Memory B cell (primary cell): Measurements from ENCODE around the gene NAALADL2.
"Not testable (repeated sequence)": the region's sequence is repeated elsewhere in the genome, so short reads cannot be mapped to it uniquely, and the experiment has no call there.

Experiments used
- ATAC-seq: fragments of 150-1000 bp; cut with Tn5 transposase; 2 replicates; pipeline ENCODE4 v1.10.0; 2021; ENCODE audit warnings: low read depth, mild to moderate bottlenecking, moderate library complexity
- DNase-seq, 2 donors: peaks; one replicate each; pipeline ENCODE4 v3.0.0; 2022; ENCODE audit warnings: low spot score in 2 of 2
- H3K27ac Mint-ChIP-seq: one replicate; pipeline ENCODE4 v1.8.0; 2022; ENCODE audit warnings: mild to moderate bottlenecking, moderate library complexity, mixed read lengths
- H3K27me3 Mint-ChIP-seq: one replicate; pipeline ENCODE4 v1.8.0; 2022; ENCODE audit warnings: mixed read lengths
- H3K36me3 Mint-ChIP-seq: one replicate; pipeline ENCODE4 v1.8.0; 2022; ENCODE audit warnings: mild to moderate bottlenecking, mixed read lengths
- H3K4me1 Mint-ChIP-seq: one replicate; pipeline ENCODE4 v1.8.0; 2022; ENCODE audit warnings: mixed read lengths
- H3K4me3 Mint-ChIP-seq: one replicate; pipeline ENCODE4 v1.8.0; 2022; ENCODE audit warnings: mild to moderate bottlenecking, moderate library complexity, mixed read lengths
- H3K9me3 Mint-ChIP-seq: one replicate; pipeline ENCODE4 v1.8.0; 2022; ENCODE audit warnings: mixed read lengths

The NAALADL2 gene

DNA sequence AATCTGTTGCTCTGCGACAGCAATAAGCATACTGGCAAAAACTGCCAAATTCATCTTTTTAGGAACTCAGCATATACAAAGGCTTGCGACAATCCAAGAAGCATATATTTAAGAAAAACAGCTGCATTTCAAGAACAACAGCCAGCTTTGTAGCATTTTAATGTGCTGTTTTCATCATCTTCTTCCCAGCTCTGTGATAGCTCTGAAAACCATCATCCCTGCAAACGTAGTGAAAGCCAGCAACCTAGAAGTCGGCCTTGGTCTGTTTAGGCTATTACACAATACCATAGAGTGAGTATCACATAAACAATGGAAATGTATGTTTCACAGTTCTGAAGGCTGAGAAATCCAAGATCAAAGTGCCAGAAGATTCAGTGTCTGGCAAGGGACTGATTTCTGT, 187.5 kb downstream of the NAALADL2 start:
- H3K9me3 Mint-ChIP-seq, result peaks cover 6% of the 10 kb centered on the region
- H3K27ac Mint-ChIP-seq, result no peak overlapping the region
- no peaks in the 10 kb centered on the region for H3K27me3 Mint-ChIP-seq
- no peak for ATAC-seq
- no peak for DNase-seq
- H3K4me3 Mint-ChIP-seq, result no peak overlapping the region
- no peaks in the 10 kb centered on the region for H3K4me1 Mint-ChIP-seq
- H3K36me3 Mint-ChIP-seq, result no peaks in the 10 kb centered on the region

DNA sequence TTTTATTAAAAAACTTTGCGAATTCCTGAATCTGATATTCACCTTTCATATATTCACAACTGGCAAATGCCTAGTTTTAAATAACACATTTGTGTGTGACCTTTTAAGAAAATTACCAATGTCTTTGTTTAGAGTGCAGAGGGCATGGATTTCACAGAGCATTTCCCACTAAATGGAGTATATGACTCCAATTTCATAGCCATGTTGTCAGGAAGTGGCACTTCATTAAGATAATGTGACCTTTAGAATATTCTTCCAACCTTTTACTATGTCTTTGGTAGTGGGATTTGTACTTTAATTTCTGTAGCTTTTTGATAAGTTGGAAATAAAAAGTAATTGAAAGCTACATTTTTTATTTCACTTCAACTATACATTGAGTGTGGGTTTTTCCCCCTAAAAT, 188.7 kb downstream of the NAALADL2 start:
- ATAC-seq (no peak), DNase-seq (no peak)
- H3K27me3 Mint-ChIP-seq, result no peaks in the 10 kb centered on the region
- H3K36me3 Mint-ChIP-seq, result no peaks in the 10 kb centered on the region
- H3K27ac Mint-ChIP-seq, result no peak overlapping the region
- H3K4me1 Mint-ChIP-seq, result no peaks in the 10 kb centered on the region
- no peak overlapping the region for H3K4me3 Mint-ChIP-seq
- peaks cover 4% of the 10 kb centered on the region for H3K9me3 Mint-ChIP-seq

DNA sequence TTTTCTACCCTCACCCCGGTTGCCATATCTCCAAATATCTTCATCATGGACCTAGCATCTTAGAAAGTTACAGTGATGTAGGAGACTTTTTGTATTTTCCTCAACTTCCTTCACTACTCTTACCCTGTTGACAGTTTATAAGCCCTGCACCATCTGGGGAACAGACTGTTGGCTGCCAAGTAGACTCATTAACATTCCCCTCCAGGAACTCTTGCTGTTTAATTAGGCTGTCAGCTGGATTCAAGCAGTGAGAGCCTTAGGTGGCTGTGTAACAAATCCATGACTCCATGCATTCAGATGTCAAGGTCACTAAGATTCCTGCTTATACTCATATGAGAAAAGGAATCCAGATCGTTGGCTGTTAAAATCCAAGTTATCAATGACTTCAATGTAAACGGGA, 198.3 kb downstream of the NAALADL2 start:
- no peak for DNase-seq
- Mint-ChIP-seq H3K9me3 (peaks cover 10% of the 10 kb centered on the region), H3K4me3 (no peak overlapping the region), H3K27ac (no peak overlapping the region), H3K36me3 (no peaks in the 10 kb centered on the region), H3K4me1 (no peaks in the 10 kb centered on the region), H3K27me3 (no peaks in the 10 kb centered on the region)
- no peak for ATAC-seq

DNA sequence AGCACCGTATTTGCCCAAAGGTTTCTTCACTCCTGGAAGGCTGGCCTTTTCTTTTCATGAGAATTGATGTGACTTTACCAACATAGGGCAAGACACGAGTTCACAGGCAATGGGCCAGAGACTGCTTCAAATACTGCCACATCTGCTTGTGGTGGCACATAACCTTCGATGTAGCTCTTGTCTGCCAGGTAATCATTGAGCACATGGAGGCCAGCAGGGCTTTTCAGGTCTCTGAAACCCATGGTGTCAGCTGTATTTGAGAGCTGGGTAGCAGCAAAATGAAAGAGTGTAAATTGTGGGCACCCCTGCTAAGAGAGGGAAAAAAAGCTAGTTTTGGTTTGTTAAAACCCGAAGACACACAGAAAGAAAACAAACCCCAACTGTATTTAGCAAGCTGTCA, 200.7 kb downstream of the NAALADL2 start:
- H3K4me1 Mint-ChIP-seq, result no peaks in the 10 kb centered on the region
- DNase-seq, result no peak
- H3K4me3 Mint-ChIP-seq, result no peak overlapping the region
- H3K27me3 Mint-ChIP-seq, result no peaks in the 10 kb centered on the region
- no peak overlapping the region for H3K27ac Mint-ChIP-seq
- H3K9me3 Mint-ChIP-seq, result peaks cover 10% of the 10 kb centered on the region
- no peaks in the 10 kb centered on the region for H3K36me3 Mint-ChIP-seq
- ATAC-seq, result no peak

DNA sequence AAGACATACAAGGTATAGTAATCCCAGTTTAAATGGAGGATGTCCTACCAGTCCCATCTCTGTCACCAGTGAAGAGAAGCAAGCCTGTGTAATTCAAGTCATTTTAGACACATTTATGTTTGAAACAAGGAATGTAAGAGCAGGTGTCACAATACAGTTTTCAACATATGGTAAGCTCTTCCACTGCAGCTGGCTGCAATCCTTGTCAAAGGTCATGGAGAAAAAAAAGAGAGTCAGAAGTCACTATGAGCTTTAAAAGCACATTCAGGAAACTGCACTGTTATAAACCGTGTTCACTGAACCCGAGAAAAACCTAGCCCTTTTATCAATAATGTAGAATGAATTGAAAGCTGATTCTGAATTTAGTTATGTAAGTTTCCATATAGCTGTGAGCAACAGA, 206.4 kb downstream of the NAALADL2 start:
- H3K9me3 Mint-ChIP-seq, result no peaks in the 10 kb centered on the region
- DNase-seq (no peak), ATAC-seq (no peak)
- no peaks in the 10 kb centered on the region for H3K27me3 Mint-ChIP-seq
- H3K4me3 Mint-ChIP-seq, result no peak overlapping the region
- H3K27ac Mint-ChIP-seq, result no peak overlapping the region
- no peaks in the 10 kb centered on the region for H3K4me1 Mint-ChIP-seq
- H3K36me3 Mint-ChIP-seq, result no peaks in the 10 kb centered on the region

DNA sequence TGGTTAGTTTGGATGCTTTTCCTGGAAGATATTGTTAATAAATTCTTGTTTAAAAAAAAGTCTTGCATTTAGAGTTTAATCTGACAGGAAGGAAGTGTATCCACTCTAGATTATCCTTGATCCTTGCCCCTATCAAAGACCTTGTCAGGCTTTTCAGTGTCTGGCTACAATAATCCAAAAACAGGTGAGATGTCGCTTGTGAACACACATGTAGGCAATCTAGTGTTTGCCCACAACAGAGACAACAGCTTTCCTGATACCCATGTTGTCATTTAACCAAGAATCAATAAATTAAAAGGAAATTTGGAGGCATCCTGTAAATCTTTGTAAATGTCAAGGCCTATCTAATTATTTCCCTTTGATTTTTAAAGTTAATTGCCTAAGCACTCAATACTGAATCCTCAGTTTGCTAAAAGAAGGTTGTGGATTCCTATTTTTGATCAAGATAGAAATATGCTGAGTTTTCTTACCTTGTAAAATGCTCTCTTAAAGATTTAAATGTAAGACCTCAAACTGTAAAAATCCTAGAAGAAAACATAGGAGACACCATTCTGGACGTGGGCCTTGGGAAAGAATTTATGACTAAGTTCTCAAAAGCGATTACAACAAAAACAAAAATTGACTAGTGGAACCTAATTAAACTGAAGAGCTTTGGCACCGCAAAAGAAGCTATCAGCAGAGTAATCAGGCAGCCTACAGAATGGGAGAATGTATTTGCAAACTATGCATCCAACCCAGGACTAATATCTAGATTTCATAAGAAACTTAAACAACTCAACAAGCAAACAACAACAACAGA, 207.7 kb downstream of the NAALADL2 start:
- no peak overlapping the region for H3K4me3 Mint-ChIP-seq
- ATAC-seq (no peak), DNase-seq (no peak)
- H3K27me3 Mint-ChIP-seq, result no peaks in the 10 kb centered on the region
- no peaks in the 10 kb centered on the region for H3K4me1 Mint-ChIP-seq
- H3K27ac Mint-ChIP-seq, result no peak overlapping the region
- no peaks in the 10 kb centered on the region for H3K9me3 Mint-ChIP-seq
- no peaks in the 10 kb centered on the region for H3K36me3 Mint-ChIP-seq

DNA sequence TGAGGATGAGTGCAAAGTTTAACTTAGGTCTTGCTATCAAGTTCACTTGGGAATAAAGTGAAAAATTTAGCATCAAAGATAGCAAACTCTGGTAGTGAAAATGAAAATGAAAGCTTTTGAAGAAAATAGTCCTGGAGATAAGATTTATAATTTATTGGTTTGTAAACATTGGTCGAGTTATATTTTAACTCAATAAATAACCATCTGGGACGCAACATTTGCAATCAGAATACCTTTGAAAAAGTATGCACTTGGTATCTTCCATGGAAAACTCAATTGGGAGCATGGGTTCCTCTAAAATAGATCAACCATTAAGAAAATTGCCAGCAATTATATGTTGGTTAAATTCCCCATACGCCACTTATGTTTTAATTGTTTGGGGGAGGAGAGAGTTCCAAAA, 209.5 kb downstream of the NAALADL2 start:
- Mint-ChIP-seq H3K4me3 (no peak overlapping the region), H3K4me1 (no peaks in the 10 kb centered on the region), H3K27ac (no peak overlapping the region), H3K27me3 (no peaks in the 10 kb centered on the region), H3K36me3 (no peaks in the 10 kb centered on the region), H3K9me3 (no peaks in the 10 kb centered on the region)
- DNase-seq, result no peak
- no peak for ATAC-seq

DNA sequence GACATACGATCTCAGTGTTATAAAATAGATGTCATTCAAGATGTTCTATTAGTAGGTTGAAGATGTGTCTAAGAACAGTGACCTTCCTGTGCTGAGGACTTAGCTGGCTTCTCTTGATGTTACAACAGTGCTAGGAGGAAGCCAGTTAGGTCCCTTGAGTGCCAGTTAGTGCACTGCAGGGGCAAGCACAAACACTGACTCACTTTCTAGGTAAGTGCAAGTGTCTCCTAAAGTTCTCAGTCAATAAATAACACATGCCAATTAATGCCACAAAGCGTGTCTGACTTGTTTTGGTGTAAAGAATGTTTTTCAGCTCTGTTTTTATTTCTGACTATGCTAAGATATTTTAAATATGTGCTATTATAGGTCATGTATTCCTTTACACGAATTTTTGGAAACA, 211.8 kb downstream of the NAALADL2 start:
- DNase-seq (no peak), ATAC-seq (no peak)
- Mint-ChIP-seq H3K4me1 (no peaks in the 10 kb centered on the region), H3K27ac (no peak overlapping the region), H3K4me3 (no peak overlapping the region), H3K36me3 (no peaks in the 10 kb centered on the region), H3K9me3 (no peaks in the 10 kb centered on the region), H3K27me3 (no peaks in the 10 kb centered on the region)

DNA sequence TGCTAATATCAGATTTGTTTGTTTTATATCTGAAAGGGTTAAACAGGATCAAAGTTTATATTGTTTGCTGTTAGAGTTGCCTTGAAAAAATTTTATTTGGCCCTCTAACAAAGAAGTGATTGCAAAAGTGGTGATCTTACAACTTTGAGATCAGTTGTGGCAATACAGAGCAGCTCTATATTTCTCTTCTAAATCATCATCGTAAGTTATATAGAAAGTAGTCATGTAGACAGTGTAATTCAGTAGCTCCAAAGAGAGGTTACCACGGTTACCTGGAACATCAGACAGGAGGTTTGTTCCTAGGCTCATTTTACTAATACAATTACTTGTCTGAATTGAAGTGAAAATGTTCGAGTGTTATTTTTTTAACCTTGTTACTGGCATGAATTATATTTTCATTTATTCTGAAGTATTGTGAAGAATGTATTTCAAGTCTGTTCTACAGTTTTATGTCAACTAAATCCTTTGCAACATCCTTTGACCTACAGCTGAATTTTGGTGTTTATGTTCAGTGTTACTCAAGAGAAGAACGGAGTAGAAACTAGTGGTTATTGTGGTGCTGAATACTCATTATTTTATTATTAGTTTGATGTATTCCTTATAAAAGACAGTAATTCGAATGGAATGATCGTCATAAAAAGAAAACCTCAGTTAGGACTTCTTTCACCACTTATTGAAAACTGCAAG, 214.2 kb downstream of the NAALADL2 start:
- H3K9me3 Mint-ChIP-seq, result no peaks in the 10 kb centered on the region
- DNase-seq, result no peak
- no peaks in the 10 kb centered on the region for H3K4me1 Mint-ChIP-seq
- H3K4me3 Mint-ChIP-seq, result no peak overlapping the region
- H3K27ac Mint-ChIP-seq, result no peak overlapping the region
- no peak for ATAC-seq
- H3K36me3 Mint-ChIP-seq, result no peaks in the 10 kb centered on the region
- H3K27me3 Mint-ChIP-seq, result no peaks in the 10 kb centered on the region

DNA sequence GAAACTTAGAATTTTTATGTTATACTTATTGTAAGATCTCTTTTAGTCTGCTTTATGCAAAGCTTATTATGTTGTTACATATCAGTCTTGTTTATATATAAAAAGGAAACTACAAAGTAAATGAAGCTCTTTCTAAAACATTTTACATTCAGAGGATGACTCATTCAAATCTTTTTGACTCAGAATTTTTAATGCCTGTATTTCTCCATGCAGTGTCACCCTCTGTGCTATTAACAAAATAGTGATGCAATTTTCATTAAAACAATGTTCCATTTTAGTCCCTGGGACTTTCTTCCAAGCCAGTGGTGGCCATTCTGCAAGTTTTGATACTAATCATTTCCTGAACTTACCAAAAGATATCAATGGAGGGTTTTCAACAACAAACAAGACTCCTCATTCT, 216.1 kb downstream of the NAALADL2 start:
- no peak overlapping the region for H3K4me3 Mint-ChIP-seq
- ATAC-seq, result no peak
- DNase-seq, result no peak
- no peaks in the 10 kb centered on the region for H3K4me1 Mint-ChIP-seq
- H3K27ac Mint-ChIP-seq, result no peak overlapping the region
- H3K27me3 Mint-ChIP-seq, result no peaks in the 10 kb centered on the region
- H3K9me3 Mint-ChIP-seq, result no peaks in the 10 kb centered on the region
- H3K36me3 Mint-ChIP-seq, result no peaks in the 10 kb centered on the region

DNA sequence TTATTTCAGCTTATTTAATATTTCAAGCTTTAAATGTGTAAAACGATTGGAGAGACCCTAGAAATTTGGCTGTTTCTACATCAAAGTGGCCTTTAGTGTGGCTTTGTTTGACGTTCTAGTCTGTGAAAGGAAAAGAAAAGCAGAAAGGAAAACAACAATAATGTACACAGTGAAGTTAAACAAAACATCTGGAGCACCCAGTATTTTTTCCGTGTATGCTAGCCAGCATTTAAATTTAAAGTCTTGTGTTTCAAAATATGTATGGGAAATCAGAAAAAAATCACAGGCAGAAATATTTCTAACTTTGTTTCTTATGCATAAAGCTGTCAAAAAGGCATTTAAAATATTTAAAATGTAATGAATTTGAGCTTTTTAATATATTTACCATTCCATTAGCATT, 218.1 kb downstream of the NAALADL2 start:
- no peaks in the 10 kb centered on the region for H3K9me3 Mint-ChIP-seq
- no peaks in the 10 kb centered on the region for H3K36me3 Mint-ChIP-seq
- ATAC-seq (no peak), DNase-seq (no peak)
- no peak overlapping the region for H3K27ac Mint-ChIP-seq
- no peaks in the 10 kb centered on the region for H3K4me1 Mint-ChIP-seq
- no peak overlapping the region for H3K4me3 Mint-ChIP-seq
- no peaks in the 10 kb centered on the region for H3K27me3 Mint-ChIP-seq

DNA sequence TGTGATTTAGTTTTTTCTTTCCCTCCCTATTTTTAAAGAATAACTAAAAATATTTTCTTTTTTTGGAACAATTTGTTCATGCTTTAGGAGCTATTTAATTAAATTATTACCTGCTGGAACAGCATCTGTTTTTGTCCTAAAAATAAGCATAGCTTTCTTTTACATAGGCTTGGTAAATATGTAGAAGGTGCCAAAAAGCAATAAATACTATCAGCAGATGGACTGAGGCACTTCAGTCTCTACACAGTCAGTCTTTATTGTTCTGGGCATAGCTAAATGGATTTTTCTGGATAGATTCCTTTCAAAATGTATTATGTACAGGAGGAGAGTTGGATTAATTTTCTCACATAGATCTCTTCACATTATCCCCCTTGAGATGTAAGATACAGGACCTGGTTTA, 223.5 kb downstream of the NAALADL2 start:
- no peak for ATAC-seq

DNA sequence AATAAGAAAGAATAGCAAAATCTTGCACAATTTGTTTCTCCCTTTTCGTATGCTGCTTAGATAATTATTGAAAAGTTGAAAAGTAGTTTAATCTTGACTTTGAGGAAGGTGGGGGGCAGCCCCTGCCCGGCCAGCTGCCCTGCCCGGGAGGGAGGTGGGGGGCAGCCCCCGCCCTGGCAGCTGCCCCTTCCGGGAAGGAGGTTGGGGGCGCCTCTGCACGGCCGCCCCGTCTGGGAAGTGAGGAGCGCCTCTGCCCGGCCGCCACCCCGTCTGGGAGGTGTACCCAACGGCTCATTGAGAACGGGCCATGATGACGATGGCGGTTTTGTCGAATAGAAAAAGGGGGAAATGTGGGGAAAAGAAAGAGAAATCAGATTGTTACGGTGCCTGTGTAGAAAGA, 228.0 kb downstream of the NAALADL2 start:
- ATAC-seq, H3K4me3 Mint-ChIP-seq, H3K27ac Mint-ChIP-seq, H3K36me3 Mint-ChIP-seq, H3K4me1 Mint-ChIP-seq, H3K27me3 Mint-ChIP-seq, H3K9me3 Mint-ChIP-seq, DNase-seq: not testable (repeated sequence)

More for the DNA sequence above, 223.5 kb downstream of the NAALADL2 start:
- H3K27ac Mint-ChIP-seq, result no peak overlapping the region
- H3K4me1 Mint-ChIP-seq, result no peaks in the 10 kb centered on the region
- H3K27me3 Mint-ChIP-seq, result no peaks in the 10 kb centered on the region
- H3K4me3 Mint-ChIP-seq, result no peak overlapping the region
- no peak for DNase-seq
- H3K9me3 Mint-ChIP-seq, result no peaks in the 10 kb centered on the region
- no peaks in the 10 kb centered on the region for H3K36me3 Mint-ChIP-seq

DNA sequence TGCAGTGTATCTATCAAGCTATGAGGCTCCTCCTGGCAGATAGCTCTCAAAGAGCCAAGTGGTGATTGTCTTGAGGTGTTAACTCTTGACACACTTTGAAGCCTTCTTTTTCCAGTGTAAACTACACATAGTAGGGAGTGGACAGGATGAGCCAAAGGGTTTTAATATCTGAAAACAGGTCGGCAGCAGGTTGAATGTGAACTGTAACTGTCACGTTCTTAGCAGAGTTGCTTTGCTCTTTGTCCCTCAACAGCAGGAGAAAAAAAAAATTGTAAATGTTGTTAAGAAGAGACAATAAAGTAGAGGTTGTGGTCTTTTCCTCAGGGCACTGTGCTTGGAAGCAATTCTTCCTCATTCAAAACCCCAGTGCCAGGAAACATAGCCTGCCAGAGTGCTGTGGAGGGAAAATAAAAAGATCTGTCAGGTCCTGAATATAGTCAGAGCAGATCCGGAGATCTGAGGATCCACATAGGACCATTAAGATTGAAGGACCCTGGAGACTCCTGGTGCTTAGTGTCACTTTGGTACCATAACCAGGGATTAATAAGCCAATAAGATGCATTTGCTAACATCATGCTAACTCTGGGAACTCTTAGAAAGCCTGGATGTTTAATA, 229.7 kb downstream of the NAALADL2 start:
- no peak for DNase-seq
- Mint-ChIP-seq H3K4me1 (no peaks in the 10 kb centered on the region), H3K36me3 (no peaks in the 10 kb centered on the region), H3K27ac (no peak overlapping the region), H3K4me3 (no peak overlapping the region), H3K9me3 (no peaks in the 10 kb centered on the region), H3K27me3 (no peaks in the 10 kb centered on the region)
- ATAC-seq, result no peak
